Heart left ventricle (tissue), 13 donors: ENCODE data around the gene ATPAF1.

Experiments
- POLR2A ChIP-seq, 2 donors: fragments of 450-650 bp; IDR thresholded peaks; one replicate each; pipeline ENCODE4 v1.6.1; 2017; ENCODE audit warnings: antibody characterized with exemption in 2 of 2, mild to moderate bottlenecking in 2 of 2, moderate library complexity in 2 of 2
- TF ChIP-seq, protein P1 (sequence below), 12 donors: fragments of 200-600 bp; sonication (generic) in 4 of 12; IDR thresholded peaks; one replicate each; pipeline versions ENCODE4 v1.5.0 to v1.8.0; 2018 to 2022; ENCODE audit warnings: antibody characterized with exemption in 12 of 12, mild to moderate bottlenecking in 5 of 12
- donor health status: ischemic (EF 13 %, LVEDD 7.1; RV severe dilation, severe dysfunction).
- donor health status: DM: no; HTN: yes; CAD: no.
- donor health status: DM: no; HTN: no; CAD: no.
- donor health status: ischemic (EF 25% LVEDD 6.9; RV normal size, moderate dysfunction).
- donor health status: ischemic (EF 25% LVEDD 5.7; RV mildly dilated, moderate dysfunction).
- donor health status: ischemic (EF 35%, LVEDD 5.7; RV mildly dilated, moderate dysfunction).
- donor health status: nonischemic (EF 11% LVEDD 7.7; RV severe dilation, severe dysfunction).
- donor health status: DM: yes; HTN: yes; CAD: no.
- donor health status: PGD.
- donor health status: ischemic (EF 29% LVEDD 5.4; RV normal size, mild dysfunction).
- donor health status: nonischemic (EF 23%, LVEDD 6.1; RV moderate dilation, normal function).

DNA sequence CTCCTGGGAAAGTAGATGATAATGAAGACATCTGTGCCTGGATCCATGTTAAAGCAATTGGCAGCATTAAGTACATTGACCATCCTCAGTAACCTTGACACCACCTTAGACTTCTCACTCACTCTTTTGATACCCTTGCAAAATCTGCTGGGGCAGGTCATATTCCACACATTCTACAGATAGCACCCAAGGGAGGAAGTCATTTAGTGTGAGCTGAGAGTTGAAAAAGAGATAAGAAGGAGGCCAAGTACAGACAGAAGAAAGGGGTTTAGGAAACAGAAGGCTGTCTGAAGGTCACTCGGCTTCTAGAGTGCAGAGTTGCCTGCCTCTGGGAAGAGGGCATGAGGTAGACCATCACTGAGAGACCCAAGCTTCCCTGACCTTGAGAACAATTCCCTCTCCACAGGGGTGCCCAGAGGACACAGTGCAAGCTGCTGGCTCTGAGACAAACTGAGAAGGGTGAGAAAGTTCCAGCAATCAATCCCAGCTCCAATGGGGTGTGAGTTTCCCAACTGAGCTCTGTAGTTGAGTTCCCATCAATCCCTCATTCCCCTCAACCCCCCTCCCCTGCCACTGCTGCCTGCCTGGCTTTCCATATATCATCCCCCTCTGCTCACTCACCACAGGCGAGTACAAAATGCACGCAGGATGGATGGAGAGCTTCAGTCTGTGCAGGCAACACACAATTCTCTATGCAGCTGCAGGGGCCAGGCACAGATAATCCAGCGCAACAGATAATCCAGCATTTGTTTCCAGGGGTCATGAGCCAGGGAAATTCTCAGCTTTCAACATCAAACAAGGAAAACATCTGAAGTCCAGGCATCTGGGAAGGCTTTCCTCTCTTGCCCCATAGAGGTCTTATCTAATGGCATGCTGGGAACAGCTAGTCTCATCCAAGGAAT, 44.2 kb downstream of the ATPAF1 start:
- no peak for TF ChIP-seq POLR2A (IDR thresholded peaks at IDR 0.05)
- TF ChIP-seq, protein P1, sequence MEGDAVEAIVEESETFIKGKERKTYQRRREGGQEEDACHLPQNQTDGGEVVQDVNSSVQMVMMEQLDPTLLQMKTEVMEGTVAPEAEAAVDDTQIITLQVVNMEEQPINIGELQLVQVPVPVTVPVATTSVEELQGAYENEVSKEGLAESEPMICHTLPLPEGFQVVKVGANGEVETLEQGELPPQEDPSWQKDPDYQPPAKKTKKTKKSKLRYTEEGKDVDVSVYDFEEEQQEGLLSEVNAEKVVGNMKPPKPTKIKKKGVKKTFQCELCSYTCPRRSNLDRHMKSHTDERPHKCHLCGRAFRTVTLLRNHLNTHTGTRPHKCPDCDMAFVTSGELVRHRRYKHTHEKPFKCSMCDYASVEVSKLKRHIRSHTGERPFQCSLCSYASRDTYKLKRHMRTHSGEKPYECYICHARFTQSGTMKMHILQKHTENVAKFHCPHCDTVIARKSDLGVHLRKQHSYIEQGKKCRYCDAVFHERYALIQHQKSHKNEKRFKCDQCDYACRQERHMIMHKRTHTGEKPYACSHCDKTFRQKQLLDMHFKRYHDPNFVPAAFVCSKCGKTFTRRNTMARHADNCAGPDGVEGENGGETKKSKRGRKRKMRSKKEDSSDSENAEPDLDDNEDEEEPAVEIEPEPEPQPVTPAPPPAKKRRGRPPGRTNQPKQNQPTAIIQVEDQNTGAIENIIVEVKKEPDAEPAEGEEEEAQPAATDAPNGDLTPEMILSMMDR (IDR thresholded peaks at IDR 0.05) = no peak
